ENCODE results near the gene HLA-DMB. TPM values are rescaled to one million over a fixed set of nuclear protein-coding genes. Genes with fewer than 3 reads are reported as not detected.

The HLA-DMB gene
- total RNA-seq, 1 donor from 2014 or later, result 1.1 TPM

DNA sequence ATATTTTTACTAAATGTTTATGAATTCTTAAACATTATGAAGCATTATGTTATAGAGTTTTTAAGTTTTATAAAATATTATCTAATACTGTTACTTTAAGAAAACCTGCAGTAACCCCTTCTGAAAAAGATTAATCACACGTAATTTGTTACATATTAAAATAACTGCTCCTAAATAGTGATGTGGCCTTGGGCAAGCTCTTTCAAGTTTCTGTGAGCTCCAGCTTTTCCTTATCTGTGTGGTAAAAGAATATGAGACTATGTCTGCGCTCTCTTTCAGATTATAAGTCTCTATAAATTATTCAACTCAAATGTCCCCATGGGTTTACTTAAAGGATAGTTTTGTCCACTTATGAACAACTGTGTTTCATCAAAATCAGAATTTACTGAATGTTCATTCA is 31.9 kb downstream of the HLA-DMB start:
- Mint-ChIP-seq H3K27ac (no peak overlapping the region), H3K4me3 (ENCODE audit: low read depth) (no peak overlapping the region), H3K36me3 (ENCODE audit: insufficient read depth) (no peaks in the 10 kb centered on the region), H3K4me1 (ENCODE audit: low read depth) (peaks cover 1% of the 10 kb centered on the region), H3K9me3 (ENCODE audit: low read depth) (no peaks in the 10 kb centered on the region), H3K27me3 (peaks cover 14% of the 10 kb centered on the region)
- TF ChIP-seq, protein P1, sequence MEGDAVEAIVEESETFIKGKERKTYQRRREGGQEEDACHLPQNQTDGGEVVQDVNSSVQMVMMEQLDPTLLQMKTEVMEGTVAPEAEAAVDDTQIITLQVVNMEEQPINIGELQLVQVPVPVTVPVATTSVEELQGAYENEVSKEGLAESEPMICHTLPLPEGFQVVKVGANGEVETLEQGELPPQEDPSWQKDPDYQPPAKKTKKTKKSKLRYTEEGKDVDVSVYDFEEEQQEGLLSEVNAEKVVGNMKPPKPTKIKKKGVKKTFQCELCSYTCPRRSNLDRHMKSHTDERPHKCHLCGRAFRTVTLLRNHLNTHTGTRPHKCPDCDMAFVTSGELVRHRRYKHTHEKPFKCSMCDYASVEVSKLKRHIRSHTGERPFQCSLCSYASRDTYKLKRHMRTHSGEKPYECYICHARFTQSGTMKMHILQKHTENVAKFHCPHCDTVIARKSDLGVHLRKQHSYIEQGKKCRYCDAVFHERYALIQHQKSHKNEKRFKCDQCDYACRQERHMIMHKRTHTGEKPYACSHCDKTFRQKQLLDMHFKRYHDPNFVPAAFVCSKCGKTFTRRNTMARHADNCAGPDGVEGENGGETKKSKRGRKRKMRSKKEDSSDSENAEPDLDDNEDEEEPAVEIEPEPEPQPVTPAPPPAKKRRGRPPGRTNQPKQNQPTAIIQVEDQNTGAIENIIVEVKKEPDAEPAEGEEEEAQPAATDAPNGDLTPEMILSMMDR (IDR thresholded peaks at IDR 0.05; ENCODE audit: unreplicated experiment), result no peak
- no peak for DNase-seq (ENCODE audit: low spot score, unreplicated experiment)

DNA sequence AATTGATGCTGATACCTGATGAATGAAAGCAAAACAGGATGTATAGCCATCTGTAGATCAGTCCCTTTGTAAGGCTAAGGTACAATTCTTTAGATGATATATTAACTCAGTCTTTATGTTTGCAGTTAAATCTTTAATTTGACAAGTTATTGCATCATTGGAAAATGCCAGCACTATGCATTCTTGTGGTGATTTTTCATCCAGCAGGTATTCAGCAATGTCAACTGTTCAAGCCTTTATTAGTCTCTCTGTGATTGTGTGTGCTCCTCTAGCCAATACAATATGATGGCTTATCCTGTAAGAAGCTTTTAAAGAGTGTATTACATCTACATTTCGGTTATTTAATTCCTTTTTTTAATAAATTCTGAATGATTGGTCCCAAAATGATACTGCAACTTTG is 34.3 kb downstream of the HLA-DMB start:
- no peak overlapping the region for H3K4me3 Mint-ChIP-seq (ENCODE audit: low read depth)
- DNase-seq (ENCODE audit: low spot score, unreplicated experiment), result no peak
- H3K27ac Mint-ChIP-seq, result no peak overlapping the region
- H3K4me1 Mint-ChIP-seq (ENCODE audit: low read depth), result peaks cover 1% of the 10 kb centered on the region
- TF ChIP-seq, protein P1 (IDR thresholded peaks at IDR 0.05; ENCODE audit: unreplicated experiment), result no peak
- no peaks in the 10 kb centered on the region for H3K9me3 Mint-ChIP-seq (ENCODE audit: low read depth)
- peaks cover 4% of the 10 kb centered on the region for H3K27me3 Mint-ChIP-seq
- no peaks in the 10 kb centered on the region for H3K36me3 Mint-ChIP-seq (ENCODE audit: insufficient read depth)

DNA sequence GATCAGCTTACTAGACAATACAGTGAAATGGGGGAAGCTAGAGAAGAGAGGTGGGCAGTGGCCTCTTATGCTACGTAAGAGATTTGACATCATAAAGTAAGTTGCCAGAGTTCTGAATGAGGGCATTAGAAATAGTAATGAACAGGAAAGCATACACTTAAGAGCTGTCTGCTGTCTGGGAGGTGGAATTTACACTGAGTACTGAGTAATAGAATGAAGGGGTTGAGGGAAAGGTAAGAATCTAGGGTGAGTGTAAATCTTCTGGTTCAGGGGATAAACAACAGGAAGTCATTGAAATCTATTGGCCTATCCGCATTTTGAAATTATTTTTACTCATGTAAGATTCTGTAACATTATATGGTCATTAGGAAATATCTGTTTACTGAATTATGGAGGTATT is 35.8 kb downstream of the HLA-DMB start:
- Mint-ChIP-seq H3K9me3 (ENCODE audit: low read depth) (no peaks in the 10 kb centered on the region), H3K27me3 (peaks cover 2% of the 10 kb centered on the region), H3K4me1 (ENCODE audit: low read depth) (peaks cover 1% of the 10 kb centered on the region), H3K36me3 (ENCODE audit: insufficient read depth) (peaks cover 3% of the 10 kb centered on the region), H3K27ac (no peak overlapping the region), H3K4me3 (ENCODE audit: low read depth) (no peak overlapping the region)
- TF ChIP-seq, protein P1 (IDR thresholded peaks at IDR 0.05; ENCODE audit: unreplicated experiment), result no peak
- no peak for DNase-seq (ENCODE audit: low spot score, unreplicated experiment)

DNA sequence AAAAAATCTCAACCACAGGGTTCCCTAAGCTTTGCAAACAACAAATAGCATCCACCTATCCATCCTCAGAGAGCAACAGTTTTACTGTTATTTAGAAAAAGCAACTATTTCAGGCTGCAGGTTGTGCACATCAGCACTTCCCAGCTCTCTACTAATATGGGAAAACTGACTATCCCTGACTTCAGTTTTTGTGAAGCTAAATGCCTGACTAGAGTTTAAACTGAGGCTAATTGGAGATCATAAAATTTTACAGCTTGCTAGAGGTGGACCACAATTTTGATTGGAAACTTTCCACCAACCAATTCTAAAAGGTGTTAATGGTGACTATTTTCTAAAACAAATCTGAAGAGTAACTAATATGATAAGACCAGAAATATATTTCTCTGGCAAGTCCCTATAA is 36.9 kb downstream of the HLA-DMB start:
- peaks cover 3% of the 10 kb centered on the region for H3K36me3 Mint-ChIP-seq (ENCODE audit: insufficient read depth)
- H3K4me3 Mint-ChIP-seq (ENCODE audit: low read depth), result no peak overlapping the region

DNA sequence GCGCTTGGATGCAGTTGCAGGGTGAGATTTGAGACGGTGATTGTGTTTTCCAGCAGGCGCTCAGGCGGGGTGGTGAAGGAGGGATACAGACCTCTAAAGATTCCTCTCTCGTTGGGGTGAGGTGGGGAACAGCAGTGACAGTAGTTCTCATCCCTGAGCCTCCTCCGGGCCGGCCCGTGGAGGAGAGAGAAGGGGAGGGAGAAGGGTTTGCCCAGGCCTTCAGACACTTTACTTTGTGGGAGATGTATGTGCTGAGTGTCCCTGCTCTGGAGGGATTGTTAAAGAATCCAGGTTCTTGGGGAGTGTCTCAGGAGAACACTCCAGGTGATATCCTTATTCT is 45.9 kb downstream of the HLA-DMB start:
- Mint-ChIP-seq H3K4me3 (ENCODE audit: low read depth) (peak overlapping the region; percentile 97), H3K36me3 (ENCODE audit: insufficient read depth) (no peaks in the 10 kb centered on the region), H3K4me1 (ENCODE audit: low read depth) (peaks cover 10% of the 10 kb centered on the region), H3K27ac (peak overlapping the region; percentile 99), H3K27me3 (peaks cover 8% of the 10 kb centered on the region), H3K9me3 (ENCODE audit: low read depth) (no peaks in the 10 kb centered on the region)
- DNase-seq (ENCODE audit: low spot score, unreplicated experiment), result no peak
- TF ChIP-seq, protein P1 (IDR thresholded peaks at IDR 0.05; ENCODE audit: unreplicated experiment), result no peak

More for the DNA sequence above, 36.9 kb downstream of the HLA-DMB start:
- no peak for DNase-seq (ENCODE audit: low spot score, unreplicated experiment)
- no peaks in the 10 kb centered on the region for H3K4me1 Mint-ChIP-seq (ENCODE audit: low read depth)
- H3K27ac Mint-ChIP-seq, result no peak overlapping the region
- no peaks in the 10 kb centered on the region for H3K9me3 Mint-ChIP-seq (ENCODE audit: low read depth)
- no peaks in the 10 kb centered on the region for H3K27me3 Mint-ChIP-seq
- TF ChIP-seq, protein P1 (IDR thresholded peaks at IDR 0.05; ENCODE audit: unreplicated experiment), result no peak
